OCI-LY7 (cell line): ENCODE measurements around the gene LDLRAD4. TPM values are rescaled to one million over a fixed set of nuclear protein-coding genes. Genes with fewer than 3 reads are reported as not detected.

Source experiments
- BruUV-seq: library from RNA; stranded (reverse); fragments of 400-500 nt; replicated peaks from 2 replicates; lab custom pipeline; 2021; lab: Mats Ljungman, UMichigan
- CTCF ChIA-PET: fragments of 300-600 bp; sonication (Branson Sonifier 250); formaldehyde crosslinking; loops from one replicate; lab custom pipeline; 2022; ENCODE audit warnings: antibody characterized with exemption; ENCODE audit not compliant: unreplicated experiment; lab: Charles Lee
- POLR2A ChIA-PET: fragments of 300-600 bp; sonication (Branson Sonifier 250); formaldehyde crosslinking; loops from one replicate; lab custom pipeline; 2022; ENCODE audit warnings: antibody characterized with exemption; lab: Charles Lee
- DNase-seq: peaks from one replicate; pipeline ENCODE4 v3.0.0-alpha.2; 2015; ENCODE audit warnings: low spot score
- H2AFZ ChIP-seq: fragments of 200-600 bp; sonication (generic), shearing (Covaris generic); 2 replicates; pipeline ENCODE4 v1.6.1; 2014; ENCODE audit warnings: mild to moderate bottlenecking, antibody characterized with exemption, low read length, moderate library complexity
- H3K27ac ChIP-seq: fragments of 200-600 bp; sonication (generic); 2 replicates; pipeline ENCODE4 v1.5.1; 2014; ENCODE audit warnings: mixed run types, low read depth, mild to moderate bottlenecking, moderate library complexity, low read length, inconsistent platforms; ENCODE audit not compliant: poor library complexity, severe bottlenecking
- H3K36me3 ChIP-seq: fragments of 200-600 bp; sonication (generic); 2 replicates; pipeline ENCODE4 v1.6.1; 2014; ENCODE audit warnings: mild to moderate bottlenecking, antibody characterized with exemption, low read length, moderate library complexity, mixed read lengths; ENCODE audit not compliant: insufficient read depth
- H3K4me1 ChIP-seq: fragments of 200-600 bp; sonication (generic); 2 replicates; pipeline ENCODE4 v1.5.1; 2014; ENCODE audit warnings: mild to moderate bottlenecking, low read length; ENCODE audit not compliant: insufficient read depth, poor library complexity, severe bottlenecking
- H3K4me2 ChIP-seq: fragments of 200-600 bp; sonication (generic); 2 replicates; pipeline ENCODE4 v1.6.1; 2014; ENCODE audit warnings: mild to moderate bottlenecking, low read length
- H3K4me3 ChIP-seq: fragments of 200-600 bp; sonication (generic); 2 replicates; pipeline ENCODE4 v1.5.1; 2014; ENCODE audit warnings: mild to moderate bottlenecking, low read depth, low read length; ENCODE audit not compliant: poor library complexity, severe bottlenecking
- H3K79me2 ChIP-seq: fragments of 200-600 bp; sonication (generic); 2 replicates; pipeline ENCODE4 v1.6.1; 2016; ENCODE audit warnings: low read depth, mild to moderate bottlenecking, low read length, moderate library complexity, mixed read lengths; ENCODE audit not compliant: insufficient read depth
- H3K9me2 ChIP-seq: fragments of 200-600 bp; sonication (generic); 2 replicates; pipeline ENCODE4 v1.6.1; 2016; ENCODE audit warnings: mild to moderate bottlenecking, low read length, mixed read lengths; ENCODE audit not compliant: insufficient read depth
- H3K9me3 ChIP-seq: fragments of 200-600 bp; sonication (generic); 2 replicates; pipeline ENCODE4 v1.6.1; 2014; ENCODE audit warnings: mild to moderate bottlenecking, mixed run types, low read length, mixed read lengths
- H4K20me1 ChIP-seq: fragments of 200-600 bp; sonication (generic); 2 replicates; pipeline ENCODE4 v1.6.1; 2014; ENCODE audit warnings: mild to moderate bottlenecking, antibody characterized with exemption, low read length, moderate library complexity, mixed read lengths; ENCODE audit not compliant: insufficient read depth
- CTCF ChIP-seq: fragments of 200-600 bp; sonication (generic); conservative IDR thresholded peaks from 2 replicates; pipeline ENCODE4 v1.5.1; 2014; ENCODE audit warnings: mild to moderate bottlenecking, antibody characterized with exemption, low read length, moderate library complexity, mixed read lengths
- EZH2phosphoT487 ChIP-seq: fragments of 200-600 bp; sonication (generic); IDR thresholded peaks from 2 replicates; pipeline ENCODE4 v1.6.1; 2018; ENCODE audit warnings: low read depth, borderline replicate concordance, mild to moderate bottlenecking, mixed run types, antibody characterized with exemption, low read length, moderate library complexity, mixed read lengths
- intact Hi-C: fragments of 100-400 bp; cut with micrococcal nuclease; formaldehyde crosslinking; loops from one replicate; pipeline ENCODE4 v1.10.0; 2022; ENCODE audit not compliant: unreplicated experiment
- total RNA-seq, 2 experiments: library from RNA; depleted of rRNA in 1 of 2; stranded (reverse); fragments of >200 nt in 1 of 2; shearing (Covaris generic) in 1 of 2; gene quantifications; 2 replicates each; pipeline ENCODE4 v1.2.3, GENCODE V29; 2014 to 2022

Gene LDLRAD4
- total RNA-seq, 2 experiments from 2014 or later: 26.2 to 43.8 TPM

- no peaks in the 10 kb centered on the region for H3K9me2 ChIP-seq
- H2AFZ ChIP-seq: peak overlapping the region; percentile 52; the same call in 1 of the 2 replicates
- no peaks in the 10 kb centered on the region for H3K79me2 ChIP-seq
- no peaks in the 10 kb centered on the region for H3K9me3 ChIP-seq
- ChIA-PET POLR2A (interaction anchor here (1.0 to 1.2 kb wide), 2 partner anchors 10 to 23 kb away, joined by 3 to 5 read pairs; no protein-coding TSS in a partner anchor), CTCF (no interaction called here)
- intact Hi-C loops: loop anchor here (10.0 kb wide), 2 partner anchors 125 to 325 kb away; partner anchors contain the start of gene LDLRAD4
- no TSS peak for BruUV-seq
- 0 out of 2 replicates have a peak overlapping the region, but pooled peaks have one; percentile 64 for H3K4me2 ChIP-seq
- TF ChIP-seq EZH2phosphoT487 (no peak), CTCF (no peak)
- H3K36me3 ChIP-seq: no peaks in the 10 kb centered on the region
- peaks cover 22% of the 10 kb centered on the region for H3K4me1 ChIP-seq
- no peak for DNase-seq
- no peaks in the 10 kb centered on the region for H4K20me1 ChIP-seq
- H3K4me3 ChIP-seq: no peak overlapping the region
- no peak overlapping the region for H3K27ac ChIP-seq
These were observed 321.4 kb downstream of the LDLRAD4 start for GRCh38 chr18:13539843-13540476.

- BruUV-seq: no TSS peak
- Histone ChIP-seq H4K20me1 (no peaks in the 10 kb centered on the region), H2AFZ (no peak overlapping the region), H3K4me3 (no peak overlapping the region), H3K27ac (no peak overlapping the region), H3K36me3 (no peaks in the 10 kb centered on the region), H3K79me2 (no peaks in the 10 kb centered on the region), H3K9me2 (no peaks in the 10 kb centered on the region), H3K4me2 (no peak overlapping the region), H3K4me1 (peaks cover 22% of the 10 kb centered on the region), H3K9me3 (no peaks in the 10 kb centered on the region)
- TF ChIP-seq EZH2phosphoT487: no peak
- no peak for TF ChIP-seq CTCF
- ChIA-PET POLR2A (no interaction called here), CTCF (no interaction called here)
- intact Hi-C loops: no loop called here
- DNase-seq: no peak
These were observed 322.1 kb downstream of the LDLRAD4 start for GRCh38 chr18:13540477-13541182.
